Choroid plexus epithelial cell (primary cell): Measurements from ENCODE around the gene HIPK2.

Source experiments
- DNase-seq: peaks from one replicate; pipeline ENCODE4 v3.0.0-alpha.2; 2010; ENCODE audit warnings: low read depth
- H3K4me3 ChIP-seq: 2 replicates; pipeline ENCODE4 v1.5.1; 2011; ENCODE audit warnings: low read depth, mild to moderate bottlenecking, control low read depth, low read length, moderate library complexity
- CTCF ChIP-seq: conservative IDR thresholded peaks from 2 replicates; pipeline ENCODE4 v1.5.1; 2011; ENCODE audit warnings: low read depth, mild to moderate bottlenecking, control low read depth, inconsistent platforms, low read length, moderate library complexity

Gene HIPK2

GRCh38 chr7:139588632-139589031 is 189.2 kb downstream of the HIPK2 start:
- no peak for TF ChIP-seq CTCF
- H3K4me3 ChIP-seq: no peak overlapping the region
- DNase-seq: peak; percentile 92

GRCh38 chr7:139587535-139587934 is 190.3 kb downstream of the HIPK2 start:
- DNase-seq: no peak
- H3K4me3 ChIP-seq: no peak overlapping the region
- TF ChIP-seq CTCF: no peak

GRCh38 chr7:139586286-139586685 is 191.5 kb downstream of the HIPK2 start:
- no peak overlapping the region for H3K4me3 ChIP-seq
- DNase-seq: no peak
- TF ChIP-seq CTCF: no peak

GRCh38 chr7:139585042-139585441 is 192.8 kb downstream of the HIPK2 start:
- no peak for DNase-seq
- TF ChIP-seq CTCF: no peak
- no peak overlapping the region for H3K4me3 ChIP-seq

GRCh38 chr7:139583826-139584553 is 193.8 kb downstream of the HIPK2 start:
- no peak for DNase-seq
- no peak overlapping the region for H3K4me3 ChIP-seq
- no peak for TF ChIP-seq CTCF

GRCh38 chr7:139582671-139583155 is 195.1 kb downstream of the HIPK2 start:
- no peak for TF ChIP-seq CTCF
- no peak for DNase-seq
- H3K4me3 ChIP-seq: no peak overlapping the region

- H3K4me3 ChIP-seq: no peak overlapping the region
- DNase-seq: no peak
- TF ChIP-seq CTCF: no peak
These were observed 195.6 kb downstream of the HIPK2 start for GRCh38 chr7:139582130-139582650.
